D721Med (cell line): ENCODE measurements around the gene PARM1.

ENCODE experiments used
- DNase-seq: peaks from one replicate; pipeline ENCODE4 v3.0.0; 2011; ENCODE audit warnings: low spot score; ENCODE audit not compliant: insufficient read length
- FAIRE-seq: peaks from 2 replicates; lab custom pipeline; 2011; peaks lifted over from hg19 to GRCh38; lab: Jason Lieb, UNC
- CTCF ChIP-seq: IDR thresholded peaks from 2 replicates; pipeline ENCODE4 v1.5.1; 2012; ENCODE audit warnings: mild to moderate bottlenecking, control low read depth; ENCODE audit not compliant: insufficient read depth; ENCODE audit errors: missing control alignments

PARM1 gene

GRCh38 chr4:74896595-74896994 lies 36.3 kb upstream of the PARM1 start:
- DNase-seq (no peak), FAIRE-seq (no peak)
- TF ChIP-seq CTCF = no peak

GRCh38 chr4:74897386-74897785 lies 35.5 kb upstream of the PARM1 start:
- TF ChIP-seq CTCF = no peak
- DNase-seq (no peak), FAIRE-seq (no peak)

GRCh38 chr4:74900862-74901261 lies 32.1 kb upstream of the PARM1 start:
- DNase-seq (no peak), FAIRE-seq (no peak)
- TF ChIP-seq CTCF = no peak

- FAIRE-seq (no peak), DNase-seq (no peak)
- no peak for TF ChIP-seq CTCF
These were observed 28.3 kb upstream of the PARM1 start for GRCh38 chr4:74904509-74905065.

- FAIRE-seq = no peak
- no peak for DNase-seq
- TF ChIP-seq CTCF = no peak
These were observed 26.1 kb upstream of the PARM1 start for GRCh38 chr4:74906771-74907170.

GRCh38 chr4:74919783-74920182 lies 13.1 kb upstream of the PARM1 start:
- no peak for TF ChIP-seq CTCF
- FAIRE-seq = no peak

GRCh38 chr4:74920704-74921103 lies 12.2 kb upstream of the PARM1 start:
- FAIRE-seq (no peak), DNase-seq (no peak)

More at GRCh38 chr4:74919783-74920182, 13.1 kb upstream of the PARM1 start:
- DNase-seq = no peak

More at GRCh38 chr4:74920704-74921103, 12.2 kb upstream of the PARM1 start:
- no peak for TF ChIP-seq CTCF
